ENCODE data around the gene DENND2A. TPM values are rescaled to one million over a fixed set of nuclear protein-coding genes. Genes with fewer than 3 reads are reported as not detected.
A peak's percentile ranks its signal among the peaks of the same experiment; 100 is the strongest.

Gene DENND2A
- total RNA-seq, 2 donors from 2014 or later, result 9.2 to 10.5 TPM

DNA sequence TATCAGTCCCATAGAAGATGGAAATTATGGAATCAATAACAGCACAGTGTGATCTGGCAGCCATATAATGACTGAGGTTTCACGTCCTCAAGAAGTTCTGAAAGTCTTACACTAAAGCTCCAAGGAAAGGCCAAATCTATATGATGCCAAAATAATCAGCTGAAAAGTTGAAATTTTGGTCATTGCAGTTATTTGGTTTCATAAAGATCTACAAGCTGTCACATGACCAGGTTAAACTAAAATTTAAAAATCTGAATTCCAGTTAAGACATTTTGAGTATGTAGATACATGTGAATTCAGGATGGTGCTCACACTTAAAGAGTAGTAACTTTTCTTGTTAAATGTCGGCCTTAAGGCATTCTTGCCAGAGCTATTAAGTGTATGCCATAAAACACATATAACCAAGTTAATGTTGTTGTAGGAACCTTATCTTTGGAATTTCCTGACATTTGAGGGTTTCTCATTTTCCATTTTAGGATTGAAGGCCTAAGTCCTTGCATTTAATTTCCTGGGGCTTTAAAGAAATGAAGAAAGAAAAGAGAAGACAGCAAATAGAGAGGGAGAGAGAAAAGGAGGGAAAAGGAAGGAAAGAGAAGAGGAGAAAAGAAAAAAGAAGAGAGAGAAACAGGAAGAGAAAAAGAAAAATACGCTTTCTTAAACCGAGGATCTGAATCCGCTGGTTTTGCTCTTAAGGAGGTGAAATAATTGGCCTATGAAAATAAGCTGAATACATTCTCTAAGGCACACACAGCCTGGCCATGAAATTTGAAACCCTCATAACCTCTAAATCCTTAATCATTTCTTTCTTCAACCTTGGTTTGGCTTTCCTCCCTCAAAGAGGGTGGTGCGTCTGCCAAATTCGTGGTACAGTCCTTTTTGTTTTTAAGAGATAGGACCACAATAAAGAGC, 43.8 kb downstream of the DENND2A start:
- H3K4me1 ChIP-seq, result peaks cover 0 to 20% of the 10 kb centered on the region in 2 donors
- H3K4me3 ChIP-seq, result no peak overlapping the region

DNA sequence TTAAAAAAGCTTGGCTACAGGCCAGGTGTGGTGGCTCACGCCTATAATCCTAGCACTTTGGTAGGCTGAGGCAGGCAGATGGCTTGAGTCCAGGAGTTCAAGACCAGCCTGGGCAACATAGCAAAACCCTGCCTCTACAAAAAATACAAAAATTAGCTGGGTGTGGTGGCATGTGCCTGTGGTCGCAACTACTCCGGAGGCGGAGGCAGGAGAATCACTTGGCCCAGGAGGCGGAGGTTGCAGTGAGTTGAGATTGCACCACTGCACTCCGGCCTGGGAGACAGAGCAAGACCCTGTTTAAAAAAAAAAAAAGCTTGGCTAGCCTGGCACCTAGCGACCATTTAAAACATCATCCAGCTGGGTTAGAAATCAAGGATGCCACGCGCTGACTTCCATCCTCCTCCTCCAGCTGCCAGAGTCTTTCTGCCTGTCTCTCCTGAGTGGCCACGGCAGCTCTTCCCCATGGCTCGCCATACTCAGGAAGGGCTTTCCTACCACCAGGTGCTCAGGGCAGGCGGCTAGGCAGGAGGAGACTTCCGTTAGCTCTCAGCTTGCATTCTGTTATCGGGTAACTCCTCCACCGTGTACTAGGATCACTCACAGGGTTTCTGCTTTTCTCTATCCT, 45.0 kb downstream of the DENND2A start:
- peak overlapping the region in 1 of 2 donors; percentile 16 for H3K27ac ChIP-seq
- H3K9me3 ChIP-seq, result no peaks in the 10 kb centered on the region
- DNase-seq (ENCODE audit: low spot score), result no peak
- H3K36me3 ChIP-seq, result no peaks in the 10 kb centered on the region
- H3K27me3 ChIP-seq, result no peaks in the 10 kb centered on the region
- peaks cover 0 to 20% of the 10 kb centered on the region in 2 donors for H3K4me1 ChIP-seq
- TF ChIP-seq, protein P1, sequence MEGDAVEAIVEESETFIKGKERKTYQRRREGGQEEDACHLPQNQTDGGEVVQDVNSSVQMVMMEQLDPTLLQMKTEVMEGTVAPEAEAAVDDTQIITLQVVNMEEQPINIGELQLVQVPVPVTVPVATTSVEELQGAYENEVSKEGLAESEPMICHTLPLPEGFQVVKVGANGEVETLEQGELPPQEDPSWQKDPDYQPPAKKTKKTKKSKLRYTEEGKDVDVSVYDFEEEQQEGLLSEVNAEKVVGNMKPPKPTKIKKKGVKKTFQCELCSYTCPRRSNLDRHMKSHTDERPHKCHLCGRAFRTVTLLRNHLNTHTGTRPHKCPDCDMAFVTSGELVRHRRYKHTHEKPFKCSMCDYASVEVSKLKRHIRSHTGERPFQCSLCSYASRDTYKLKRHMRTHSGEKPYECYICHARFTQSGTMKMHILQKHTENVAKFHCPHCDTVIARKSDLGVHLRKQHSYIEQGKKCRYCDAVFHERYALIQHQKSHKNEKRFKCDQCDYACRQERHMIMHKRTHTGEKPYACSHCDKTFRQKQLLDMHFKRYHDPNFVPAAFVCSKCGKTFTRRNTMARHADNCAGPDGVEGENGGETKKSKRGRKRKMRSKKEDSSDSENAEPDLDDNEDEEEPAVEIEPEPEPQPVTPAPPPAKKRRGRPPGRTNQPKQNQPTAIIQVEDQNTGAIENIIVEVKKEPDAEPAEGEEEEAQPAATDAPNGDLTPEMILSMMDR (IDR thresholded peaks at IDR 0.05), result no peak
- H3K4me3 ChIP-seq, result no peak overlapping the region

More for the DNA sequence above, 43.8 kb downstream of the DENND2A start:
- Histone ChIP-seq H3K27me3 (no peaks in the 10 kb centered on the region), H3K36me3 (no peaks in the 10 kb centered on the region), H3K27ac (peak overlapping the region; percentile 40 to 58), H3K9me3 (no peaks in the 10 kb centered on the region)
- DNase-seq (ENCODE audit: low spot score), result no peak
- TF ChIP-seq, protein P1 (IDR thresholded peaks at IDR 0.05), result no peak

DNA sequence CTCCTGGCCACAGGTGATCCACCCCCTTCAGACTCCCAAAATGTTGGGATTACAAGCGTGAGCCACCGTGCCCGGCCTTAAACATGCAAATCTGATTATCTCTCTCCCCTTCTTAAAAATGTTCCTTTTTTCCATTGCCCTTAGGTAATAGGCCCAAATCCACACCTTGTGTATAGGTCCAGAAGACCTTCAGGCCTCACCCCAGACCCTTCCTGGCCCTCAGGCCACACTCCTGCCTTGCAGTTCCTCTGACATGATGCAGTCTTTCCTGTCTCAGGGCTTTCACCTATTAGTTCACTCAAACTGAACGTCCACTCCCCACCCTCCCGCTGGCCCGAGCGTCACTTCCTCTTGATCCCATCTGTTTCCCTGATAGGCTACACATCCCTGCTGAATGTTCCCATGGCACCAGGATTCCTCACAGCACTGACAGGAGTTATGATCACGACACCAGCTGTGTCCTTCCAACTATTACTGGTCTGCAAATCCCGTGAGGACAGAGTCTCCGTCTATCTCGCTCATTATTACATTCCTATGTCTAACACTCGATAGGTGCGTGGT, 46.4 kb downstream of the DENND2A start:
- TF ChIP-seq, protein P1 (IDR thresholded peaks at IDR 0.05), result no peak
- H3K9me3 ChIP-seq, result no peaks in the 10 kb centered on the region
- no peak overlapping the region for H3K27ac ChIP-seq
- no peak overlapping the region for H3K4me3 ChIP-seq
- no peak for DNase-seq (ENCODE audit: low spot score)
- no peaks in the 10 kb centered on the region for H3K36me3 ChIP-seq
- H3K27me3 ChIP-seq, result no peaks in the 10 kb centered on the region
- H3K4me1 ChIP-seq, result peaks cover 0 to 20% of the 10 kb centered on the region in 2 donors

DNA sequence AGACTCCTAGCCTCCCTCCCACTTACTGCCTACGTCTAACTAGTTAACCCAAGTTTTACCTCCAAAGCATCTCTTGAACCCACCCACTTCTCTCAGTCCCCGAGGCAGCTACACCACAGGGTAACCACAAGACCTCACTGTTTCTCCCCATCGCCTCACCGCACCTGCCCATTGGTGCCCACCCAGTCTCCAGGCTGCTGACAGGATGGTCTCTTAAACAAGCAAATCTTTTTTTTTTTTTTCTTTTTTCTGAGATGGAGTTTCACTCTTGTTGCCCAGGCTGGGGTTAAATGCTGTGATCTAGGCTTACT, 47.0 kb downstream of the DENND2A start:
- no peaks in the 10 kb centered on the region for H3K27me3 ChIP-seq
- peaks cover 0 to 20% of the 10 kb centered on the region in 2 donors for H3K4me1 ChIP-seq
- DNase-seq (ENCODE audit: low spot score), result no peak
- no peak overlapping the region for H3K27ac ChIP-seq
- TF ChIP-seq, protein P1 (IDR thresholded peaks at IDR 0.05), result no peak
- H3K36me3 ChIP-seq, result no peaks in the 10 kb centered on the region
- no peaks in the 10 kb centered on the region for H3K9me3 ChIP-seq
- no peak overlapping the region for H3K4me3 ChIP-seq

GRCh38 chr7:140592964-140593671, 47.5 kb downstream of the DENND2A start:
- TF ChIP-seq, protein P1 (IDR thresholded peaks at IDR 0.05), result no peak
- H3K4me1 ChIP-seq, result peaks cover 0 to 20% of the 10 kb centered on the region in 2 donors
- H3K36me3 ChIP-seq, result no peaks in the 10 kb centered on the region
- H3K4me3 ChIP-seq, result no peak overlapping the region
- no peaks in the 10 kb centered on the region for H3K27me3 ChIP-seq
- H3K27ac ChIP-seq, result no peak overlapping the region
- no peaks in the 10 kb centered on the region for H3K9me3 ChIP-seq
- no peak for DNase-seq (ENCODE audit: low spot score)

Data from right atrium auricular region (tissue), 2 donors.